Measurements from ENCODE around the gene CLSTN3.

- TF ChIP-seq CTCF (IDR thresholded peaks at IDR 0.05), result no peak
- TF ChIP-seq POLR2A (IDR thresholded peaks at IDR 0.05), result no peak
These were observed 39.8 kb downstream of the CLSTN3 start for GRCh38 chr12:7169951-7170350.
